ENCODE measurements around the gene CDH8.
"Not testable (repeated sequence)": the region's sequence is repeated elsewhere in the genome, so short reads cannot be mapped to it uniquely, and the experiment has no call there.

CDH8 gene

GRCh38 chr16:61763013-61763412 lies 273.2 kb downstream of the CDH8 start:
- no peak for DNase-seq

- no peak for DNase-seq
Observed at GRCh38 chr16:61730997-61731396, 305.2 kb downstream of the CDH8 start.

GRCh38 chr16:61726701-61727100 lies 309.5 kb downstream of the CDH8 start:
- DNase-seq: no peak

- no peak for DNase-seq
Observed at GRCh38 chr16:61726125-61726524, 310.1 kb downstream of the CDH8 start.

- DNase-seq: no peak
Observed at GRCh38 chr16:61721544-61721943, 314.7 kb downstream of the CDH8 start.

GRCh38 chr16:61715393-61715792 lies 320.8 kb downstream of the CDH8 start:
- DNase-seq: no peak

- no peak for DNase-seq
Observed at GRCh38 chr16:61713787-61714186, 322.5 kb downstream of the CDH8 start.

GRCh38 chr16:61699640-61700039 lies 336.6 kb downstream of the CDH8 start:
- not testable (repeated sequence) for DNase-seq

- no peak for DNase-seq
Observed at GRCh38 chr16:61684541-61684940, 351.7 kb downstream of the CDH8 start.

- DNase-seq: no peak
Observed at GRCh38 chr16:61681673-61682072, 354.6 kb downstream of the CDH8 start.

GRCh38 chr16:61681124-61681523 lies 355.1 kb downstream of the CDH8 start:
- DNase-seq: no peak

GRCh38 chr16:61678182-61678581 lies 358.1 kb downstream of the CDH8 start:
- DNase-seq: no peak

- no peak for DNase-seq
Observed at GRCh38 chr16:61677776-61678175, 358.5 kb downstream of the CDH8 start.

- DNase-seq: no peak
Observed at GRCh38 chr16:61676740-61677139, 359.5 kb downstream of the CDH8 start.

- no peak for DNase-seq
Observed at GRCh38 chr16:61671161-61671560, 365.1 kb downstream of the CDH8 start.

- DNase-seq: no peak
Observed at GRCh38 chr16:61665512-61665911, 370.7 kb downstream of the CDH8 start.

GRCh38 chr16:61659936-61660335 lies 376.3 kb downstream of the CDH8 start:
- no peak for DNase-seq

- DNase-seq: no peak
Observed at GRCh38 chr16:61654962-61655361, 381.3 kb downstream of the CDH8 start.

GRCh38 chr16:61653544-61653943 lies 382.7 kb downstream of the CDH8 start:
- DNase-seq: no peak

GRCh38 chr16:61645561-61645960 lies 390.7 kb downstream of the CDH8 start:
- no peak for DNase-seq

GRCh38 chr16:61644736-61645135 lies 391.5 kb downstream of the CDH8 start:
- DNase-seq: no peak

GRCh38 chr16:61617219-61617783 lies 418.9 kb downstream of the CDH8 start:
- no peak for DNase-seq

GRCh38 chr16:61616088-61616487 lies 420.1 kb downstream of the CDH8 start:
- DNase-seq: no peak

GRCh38 chr16:61611847-61612491 lies 424.3 kb downstream of the CDH8 start:
- DNase-seq: no peak

- no peak for DNase-seq
Observed at GRCh38 chr16:61606581-61606980, 429.7 kb downstream of the CDH8 start.
